Regular cardiac myocyte (primary cell): Measurements from ENCODE around the gene TMA16. TPM values are rescaled to one million over a fixed set of nuclear protein-coding genes. Genes with fewer than 3 reads are reported as not detected.

Experiments
- total RNA-seq: library from RNA; depleted of rRNA; stranded (reverse); fragments of >200 nt; gene quantifications from 2 replicates; pipeline ENCODE4 v1.2.3, GENCODE V29; 2014

TMA16 gene
- 23.4 and 39.1 TPM in 2 replicates for total RNA-seq

DNA sequence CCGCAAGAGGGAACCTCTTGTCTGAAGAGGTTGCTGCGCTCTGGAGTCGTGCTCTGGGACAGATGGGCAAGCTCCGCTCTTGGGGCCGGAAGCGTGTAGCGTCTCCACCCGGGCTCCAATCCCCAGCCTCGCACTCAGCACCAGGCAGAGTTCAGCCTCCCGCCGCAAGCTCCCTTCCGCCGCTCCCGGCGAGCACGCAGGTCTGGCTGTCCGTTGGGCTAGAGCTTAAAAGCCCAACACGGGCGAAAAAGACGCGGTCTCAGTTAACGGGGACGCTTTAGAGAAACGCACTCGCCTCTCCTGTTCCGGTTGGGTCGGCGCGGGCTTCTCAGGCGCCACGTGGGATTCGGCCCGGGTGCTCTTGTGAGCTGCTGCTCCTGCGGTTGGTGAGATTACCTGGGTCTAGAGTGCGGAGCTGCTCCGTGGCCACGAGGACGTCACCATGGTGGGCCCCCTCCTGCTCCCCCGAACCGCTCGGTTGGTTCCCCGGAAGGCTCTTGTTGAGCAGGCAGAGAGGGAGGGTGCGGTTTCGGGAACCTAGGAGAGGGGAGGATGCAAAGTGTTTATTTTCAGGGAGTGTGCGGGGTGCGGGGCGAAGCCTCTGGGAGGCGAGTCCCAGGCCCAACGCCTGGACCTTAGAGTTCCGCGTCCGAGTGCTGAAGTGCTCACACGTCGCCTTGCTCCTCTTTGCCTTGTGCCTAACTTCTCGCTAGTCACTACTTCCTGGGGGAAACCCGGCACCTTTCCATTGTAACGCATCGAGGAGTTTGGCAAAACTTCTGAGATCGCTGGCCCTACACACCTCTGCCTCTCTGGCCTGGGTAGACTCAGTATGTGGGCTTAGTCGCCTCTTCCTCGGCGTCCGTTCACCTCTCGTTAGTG, at the start of gene TMA16:
Gene TMA16, plus strand, starts transcription at position 331 of the 882 bp plus-strand sequence. Its CDS starts 112 bp downstream, at position 443.

DNA sequence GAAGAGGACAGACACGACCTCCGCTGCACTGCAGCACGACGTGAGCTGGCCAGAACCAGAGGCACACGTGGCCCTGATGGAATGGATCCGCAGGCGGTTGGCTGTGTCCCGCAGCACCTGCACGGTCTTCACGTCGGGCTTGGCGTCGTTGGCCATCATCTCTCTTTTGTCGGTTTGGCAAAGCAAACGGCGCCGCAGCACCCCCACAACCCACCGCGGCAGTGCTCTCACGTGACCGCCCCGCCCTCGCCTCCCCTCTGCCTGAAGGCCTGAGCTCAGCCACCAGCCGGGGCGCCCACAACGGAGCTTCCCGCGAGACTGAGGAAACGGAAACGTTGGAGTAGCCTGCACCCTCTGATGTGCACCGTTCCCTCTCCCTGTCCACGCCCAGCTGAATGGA, 20.9 kb upstream of the TMA16 start, which contains the start of gene TKTL2:
Gene TKTL2, minus strand, starts transcription at position 179 of the 400 bp plus-strand sequence. Its CDS starts 20 bp downstream, at position 159.

Other genes starting within 250 kb of the TMA16 start
- 0.19 and 1.1 TPM in 2 replicates for gene NPY1R, start 162.1 kb upstream of the TMA16 start, total RNA-seq
- gene NPY5R, start 150.8 kb upstream of the TMA16 start, total RNA-seq = under 0.01 TPM in 1 of 2 replicates, not detected in the other
- not detected in 2 replicates for gene TKTL2, start 20.9 kb upstream of the TMA16 start, total RNA-seq